ENCODE results near the gene MYH14. TPM values are rescaled to one million over a fixed set of nuclear protein-coding genes. Genes with fewer than 3 reads are reported as not detected.

MYH14 gene
- total and polyA plus RNA-seq, 9 of the 15 experiments (the other 6 are each of a cell fraction or from before 2014, with no cell fraction given) = 0.04 to 0.86 (median 0.19) TPM; not detected in 2

DNA sequence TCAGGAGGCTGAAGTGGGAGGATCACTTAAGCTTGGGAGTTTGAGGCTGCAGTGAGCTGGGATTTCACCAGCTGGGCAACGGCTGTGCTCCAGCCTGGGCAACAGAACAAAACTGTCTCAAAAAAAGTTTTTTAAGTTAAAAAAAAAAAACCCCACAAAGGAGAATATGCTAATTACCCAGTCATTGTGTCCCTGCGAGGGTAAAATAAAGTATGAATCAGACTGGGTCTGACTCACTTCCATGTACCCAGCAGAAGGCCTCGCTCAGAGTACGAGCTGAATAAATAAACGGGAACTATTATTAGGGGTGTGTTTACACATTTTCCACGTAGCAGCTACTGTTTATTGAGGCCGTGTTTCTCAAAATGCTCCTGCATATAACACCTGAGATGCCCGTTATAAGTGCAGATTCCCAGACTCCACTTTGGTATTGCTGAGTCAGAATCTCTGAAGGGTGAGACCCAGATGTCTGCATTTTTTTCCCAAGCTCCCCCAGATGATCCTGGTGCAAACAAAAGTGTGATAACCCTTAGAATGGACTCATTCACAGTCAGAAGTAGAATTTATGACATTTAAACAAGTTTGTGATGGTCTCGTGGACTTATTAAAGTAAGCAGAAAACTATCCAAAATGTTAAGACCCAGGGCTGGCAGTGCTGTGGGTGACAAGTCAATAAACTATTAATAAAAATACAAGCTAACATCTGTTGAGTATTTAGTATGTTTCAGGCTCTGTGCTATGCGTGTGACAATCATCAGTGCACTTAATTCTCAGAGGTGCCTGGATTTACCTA is 97.6 kb downstream of the MYH14 start (continued):
- TF ChIP-seq, protein P1, sequence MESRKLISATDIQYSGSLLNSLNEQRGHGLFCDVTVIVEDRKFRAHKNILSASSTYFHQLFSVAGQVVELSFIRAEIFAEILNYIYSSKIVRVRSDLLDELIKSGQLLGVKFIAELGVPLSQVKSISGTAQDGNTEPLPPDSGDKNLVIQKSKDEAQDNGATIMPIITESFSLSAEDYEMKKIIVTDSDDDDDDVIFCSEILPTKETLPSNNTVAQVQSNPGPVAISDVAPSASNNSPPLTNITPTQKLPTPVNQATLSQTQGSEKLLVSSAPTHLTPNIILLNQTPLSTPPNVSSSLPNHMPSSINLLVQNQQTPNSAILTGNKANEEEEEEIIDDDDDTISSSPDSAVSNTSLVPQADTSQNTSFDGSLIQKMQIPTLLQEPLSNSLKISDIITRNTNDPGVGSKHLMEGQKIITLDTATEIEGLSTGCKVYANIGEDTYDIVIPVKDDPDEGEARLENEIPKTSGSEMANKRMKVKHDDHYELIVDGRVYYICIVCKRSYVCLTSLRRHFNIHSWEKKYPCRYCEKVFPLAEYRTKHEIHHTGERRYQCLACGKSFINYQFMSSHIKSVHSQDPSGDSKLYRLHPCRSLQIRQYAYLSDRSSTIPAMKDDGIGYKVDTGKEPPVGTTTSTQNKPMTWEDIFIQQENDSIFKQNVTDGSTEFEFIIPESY (CRISPR knock-in tag; IDR thresholded peaks at IDR 0.05) = no peak
- TF ChIP-seq SMARCA5 (IDR thresholded peaks at IDR 0.05) = 0 out of 2 replicates have a peak, but pooled peaks have one; percentile 25
- no peak for TF ChIP-seq ZNF644 (tag; IDR thresholded peaks at IDR 0.05; ENCODE audit: low read depth)
- no peak for TF ChIP-seq GATAD2B (IDR thresholded peaks at IDR 0.05; ENCODE audit: borderline replicate concordance)
- no peak for TF ChIP-seq TAL1 (IDR thresholded peaks at IDR 0.05)
- TF ChIP-seq FUS (optimal IDR thresholded peaks at IDR 0.05; ENCODE audit: low read depth, low read length) = no peak
- TF ChIP-seq NRF1 (conservative IDR thresholded peaks at IDR 0.05 in 1 of 2, IDR thresholded peaks at IDR 0.05 in 1 of 2) = no peak
- TF ChIP-seq, protein P2, sequence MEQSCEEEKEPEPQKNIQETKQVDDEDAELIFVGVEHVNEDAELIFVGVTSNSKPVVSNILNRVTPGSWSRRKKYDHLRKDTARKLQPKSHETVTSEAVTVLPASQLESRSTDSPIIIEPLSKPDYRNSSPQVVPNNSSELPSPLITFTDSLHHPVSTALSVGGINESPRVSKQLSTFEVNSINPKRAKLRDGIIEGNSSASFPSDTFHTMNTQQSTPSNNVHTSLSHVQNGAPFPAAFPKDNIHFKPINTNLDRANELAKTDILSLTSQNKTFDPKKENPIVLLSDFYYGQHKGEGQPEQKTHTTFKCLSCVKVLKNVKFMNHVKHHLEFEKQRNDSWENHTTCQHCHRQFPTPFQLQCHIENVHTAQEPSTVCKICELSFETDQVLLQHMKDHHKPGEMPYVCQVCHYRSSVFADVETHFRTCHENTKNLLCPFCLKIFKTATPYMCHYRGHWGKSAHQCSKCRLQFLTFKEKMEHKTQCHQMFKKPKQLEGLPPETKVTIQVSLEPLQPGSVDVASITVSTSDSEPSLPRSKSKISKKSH (CRISPR knock-in tag; IDR thresholded peaks at IDR 0.05) = no peak
- no peak for TF ChIP-seq FOS (IDR thresholded peaks at IDR 0.05; ENCODE audit: extremely low read depth, insufficient read length)
- TF ChIP-seq, protein P3, sequence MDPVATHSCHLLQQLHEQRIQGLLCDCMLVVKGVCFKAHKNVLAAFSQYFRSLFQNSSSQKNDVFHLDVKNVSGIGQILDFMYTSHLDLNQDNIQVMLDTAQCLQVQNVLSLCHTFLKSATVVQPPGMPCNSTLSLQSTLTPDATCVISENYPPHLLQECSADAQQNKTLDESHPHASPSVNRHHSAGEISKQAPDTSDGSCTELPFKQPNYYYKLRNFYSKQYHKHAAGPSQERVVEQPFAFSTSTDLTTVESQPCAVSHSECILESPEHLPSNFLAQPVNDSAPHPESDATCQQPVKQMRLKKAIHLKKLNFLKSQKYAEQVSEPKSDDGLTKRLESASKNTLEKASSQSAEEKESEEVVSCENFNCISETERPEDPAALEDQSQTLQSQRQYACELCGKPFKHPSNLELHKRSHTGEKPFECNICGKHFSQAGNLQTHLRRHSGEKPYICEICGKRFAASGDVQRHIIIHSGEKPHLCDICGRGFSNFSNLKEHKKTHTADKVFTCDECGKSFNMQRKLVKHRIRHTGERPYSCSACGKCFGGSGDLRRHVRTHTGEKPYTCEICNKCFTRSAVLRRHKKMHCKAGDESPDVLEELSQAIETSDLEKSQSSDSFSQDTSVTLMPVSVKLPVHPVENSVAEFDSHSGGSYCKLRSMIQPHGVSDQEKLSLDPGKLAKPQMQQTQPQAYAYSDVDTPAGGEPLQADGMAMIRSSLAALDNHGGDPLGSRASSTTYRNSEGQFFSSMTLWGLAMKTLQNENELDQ (CRISPR knock-in tag; IDR thresholded peaks at IDR 0.05; ENCODE audit: borderline replicate concordance) = no peak
- TF ChIP-seq, protein P4, sequence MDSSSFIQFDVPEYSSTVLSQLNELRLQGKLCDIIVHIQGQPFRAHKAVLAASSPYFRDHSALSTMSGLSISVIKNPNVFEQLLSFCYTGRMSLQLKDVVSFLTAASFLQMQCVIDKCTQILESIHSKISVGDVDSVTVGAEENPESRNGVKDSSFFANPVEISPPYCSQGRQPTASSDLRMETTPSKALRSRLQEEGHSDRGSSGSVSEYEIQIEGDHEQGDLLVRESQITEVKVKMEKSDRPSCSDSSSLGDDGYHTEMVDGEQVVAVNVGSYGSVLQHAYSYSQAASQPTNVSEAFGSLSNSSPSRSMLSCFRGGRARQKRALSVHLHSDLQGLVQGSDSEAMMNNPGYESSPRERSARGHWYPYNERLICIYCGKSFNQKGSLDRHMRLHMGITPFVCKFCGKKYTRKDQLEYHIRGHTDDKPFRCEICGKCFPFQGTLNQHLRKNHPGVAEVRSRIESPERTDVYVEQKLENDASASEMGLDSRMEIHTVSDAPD (CRISPR knock-in tag; IDR thresholded peaks at IDR 0.05) = no peak
- peak; percentile 77 for TF ChIP-seq ZNF316 (IDR thresholded peaks at IDR 0.05)
- peak; percentile 83 for TF ChIP-seq FOSL1 (tag; conservative IDR thresholded peaks at IDR 0.05)
- TF ChIP-seq, protein P5, sequence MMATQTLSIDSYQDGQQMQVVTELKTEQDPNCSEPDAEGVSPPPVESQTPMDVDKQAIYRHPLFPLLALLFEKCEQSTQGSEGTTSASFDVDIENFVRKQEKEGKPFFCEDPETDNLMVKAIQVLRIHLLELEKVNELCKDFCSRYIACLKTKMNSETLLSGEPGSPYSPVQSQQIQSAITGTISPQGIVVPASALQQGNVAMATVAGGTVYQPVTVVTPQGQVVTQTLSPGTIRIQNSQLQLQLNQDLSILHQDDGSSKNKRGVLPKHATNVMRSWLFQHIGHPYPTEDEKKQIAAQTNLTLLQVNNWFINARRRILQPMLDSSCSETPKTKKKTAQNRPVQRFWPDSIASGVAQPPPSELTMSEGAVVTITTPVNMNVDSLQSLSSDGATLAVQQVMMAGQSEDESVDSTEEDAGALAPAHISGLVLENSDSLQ (IDR thresholded peaks at IDR 0.05) = no peak
- no peak for TF ChIP-seq THRAP3 (IDR thresholded peaks at IDR 0.05; ENCODE audit: borderline replicate concordance)
- no peak for TF ChIP-seq NR4A1 (CRISPR knock-in tag; IDR thresholded peaks at IDR 0.05)
- TF ChIP-seq NR4A1 (tag; IDR thresholded peaks at IDR 0.05) = no peak
- no peak for TF ChIP-seq CBFA2T2 (conservative IDR thresholded peaks at IDR 0.05)
- TF ChIP-seq SIN3A (IDR thresholded peaks at IDR 0.05; ENCODE audit: borderline replicate concordance in 2 of 2, control insufficient read depth in 1 of 2, low read depth in 2 of 2, low read length in 2 of 2) = no peak
- TF ChIP-seq CREB1 (IDR thresholded peaks at IDR 0.05) = no peak
- no peak for TF ChIP-seq CREB1 (CRISPR knock-in tag; IDR thresholded peaks at IDR 0.05)

Data from K562 (cell line).